ENCODE data around the gene JAZF1.

- TF ChIP-seq CTCF (IDR thresholded peaks at IDR 0.05; ENCODE audit: insufficient read depth, low read length) (no peak), REST (IDR thresholded peaks at IDR 0.05; ENCODE audit: insufficient replicate concordance, low read depth) (no peak), POLR2AphosphoS5 (IDR thresholded peaks at IDR 0.05; ENCODE audit: low read depth) (no peak), GABPA (IDR thresholded peaks at IDR 0.05; ENCODE audit: low read depth) (no peak)
These were observed 281.0 kb downstream of the JAZF1 start for GRCh38 chr7:27899601-27900000.

Measured in HL-60 (cell line).